CD4-positive, alpha-beta T cell treated with Interleukin-17A for 1 hour (primary cell): ENCODE data around the gene TRPM3.

Source experiments
- DNase-seq: peaks from one replicate; pipeline ENCODE4 v3.0.0-alpha.2; 2020

Gene TRPM3

DNA sequence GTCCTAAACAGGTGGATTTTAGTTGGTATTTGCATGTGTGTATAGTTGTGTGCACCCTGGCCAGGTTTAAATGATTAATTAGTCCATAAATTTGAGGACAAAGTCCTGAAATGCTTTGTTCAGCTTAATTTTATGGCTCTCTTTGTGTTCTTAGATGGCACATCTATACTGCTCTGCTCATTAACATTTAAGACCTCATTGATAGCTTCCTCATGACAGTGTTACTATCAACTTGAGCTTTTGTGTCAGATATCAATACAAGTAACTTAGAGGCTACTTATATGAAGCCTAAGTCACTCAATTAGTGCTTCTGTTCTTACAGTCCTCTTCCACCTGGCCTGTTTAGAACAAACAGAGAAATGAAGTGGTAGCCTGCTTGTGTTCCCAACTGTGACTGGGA, 240.9 kb downstream of the TRPM3 start:
- DNase-seq, result no peak

DNA sequence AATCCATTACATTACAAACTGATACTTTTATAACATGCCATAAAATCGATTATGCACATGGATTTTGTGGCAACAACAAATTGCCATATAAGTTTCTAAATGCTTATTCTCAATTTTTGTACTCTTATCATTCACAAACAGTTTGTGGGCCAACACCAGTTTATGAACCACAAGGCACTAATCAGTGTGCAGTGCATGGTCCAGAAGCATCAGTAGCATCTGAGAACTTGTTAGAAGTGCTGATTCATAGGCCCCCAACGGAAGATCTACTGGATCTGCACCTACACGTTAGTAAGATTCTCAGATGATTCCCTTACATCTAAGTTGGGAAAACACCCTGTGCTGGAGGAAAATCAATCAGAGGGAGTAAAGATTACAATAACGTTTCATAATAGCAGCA, 242.8 kb downstream of the TRPM3 start:
- DNase-seq, result no peak

DNA sequence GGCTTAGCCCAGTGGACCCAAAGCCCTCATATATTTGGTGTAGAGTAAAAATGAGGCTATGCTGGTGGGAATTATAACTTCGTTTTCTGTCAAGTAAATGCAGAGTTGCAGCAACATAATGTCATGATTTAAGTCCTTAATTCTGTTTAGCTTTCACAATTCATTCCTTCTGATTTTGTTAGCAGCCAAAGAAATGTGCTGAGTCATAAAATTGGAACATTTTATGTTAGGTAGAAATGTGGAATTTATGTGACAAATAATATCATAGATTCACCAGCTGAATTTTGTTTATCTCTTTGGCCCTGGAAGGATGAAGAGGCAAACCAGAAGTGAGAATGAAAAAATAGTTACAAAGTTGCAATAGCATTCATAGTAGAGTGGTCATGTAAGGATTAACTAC, 247.0 kb downstream of the TRPM3 start:
- DNase-seq, result no peak

DNA sequence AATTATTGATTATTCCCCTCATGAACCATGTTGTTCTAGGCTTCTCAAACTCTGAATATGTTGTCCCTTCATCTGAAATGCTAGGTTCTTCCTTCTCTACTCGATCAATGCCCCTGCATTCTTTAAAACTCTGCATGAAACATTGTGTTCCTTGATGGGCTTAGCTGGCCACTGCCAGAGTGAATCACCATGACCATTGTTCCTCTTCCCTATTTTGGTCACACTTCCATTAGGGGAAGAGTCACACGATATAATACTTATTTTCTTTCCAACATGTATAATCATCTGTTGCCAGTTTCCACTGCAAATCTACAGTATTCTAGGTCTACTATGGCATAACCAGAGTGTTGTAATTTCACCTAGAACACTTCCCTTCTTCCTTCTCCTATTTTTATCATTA, 247.9 kb downstream of the TRPM3 start:
- DNase-seq, result no peak

DNA sequence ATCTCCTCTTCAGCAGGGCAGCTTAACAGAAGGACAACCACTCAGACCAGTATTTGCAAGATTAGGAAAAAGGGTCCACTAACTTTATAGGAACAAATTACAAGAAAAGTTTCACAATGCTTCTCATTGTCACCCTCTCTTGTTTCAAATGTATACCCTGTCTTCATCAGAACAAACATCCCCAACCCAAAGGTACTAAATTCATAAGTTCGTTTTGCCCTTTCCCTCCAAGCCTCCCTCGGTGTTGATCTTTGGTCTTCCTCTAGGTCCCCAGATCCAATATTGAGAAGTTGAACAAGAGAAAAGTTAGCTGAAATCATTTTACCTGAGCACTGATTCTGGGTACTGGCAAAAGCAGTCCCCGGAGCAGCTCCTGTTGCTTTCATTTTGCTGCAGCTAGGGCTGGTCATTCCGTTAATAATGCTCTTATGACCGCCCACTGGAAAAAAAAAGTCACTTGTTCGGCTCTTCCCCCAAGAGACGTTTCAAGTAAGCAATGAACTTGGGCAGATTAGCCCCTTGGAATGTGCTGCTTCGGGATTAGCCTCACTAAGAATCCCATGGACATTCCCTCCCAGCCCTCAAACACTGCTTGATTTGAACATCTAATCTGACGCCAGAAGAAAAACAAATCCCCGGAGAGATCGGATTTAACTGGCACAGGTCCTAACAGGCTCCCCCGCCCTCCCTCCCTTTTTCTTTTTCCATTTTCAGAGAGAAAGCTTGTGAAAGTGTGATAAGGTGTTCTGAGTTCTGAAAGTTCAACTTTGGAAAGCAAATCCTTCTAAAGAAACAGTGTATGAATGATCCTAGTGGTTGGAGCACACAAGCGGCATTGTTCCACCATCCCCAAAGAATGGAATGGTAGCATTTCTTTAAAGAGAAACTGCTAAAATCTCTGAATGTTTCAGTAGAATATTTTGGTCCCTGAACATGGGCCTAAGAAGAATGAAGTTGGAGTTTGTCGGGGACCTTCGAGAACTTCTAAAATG, 252.5 kb downstream of the TRPM3 start:
- no peak for DNase-seq

DNA sequence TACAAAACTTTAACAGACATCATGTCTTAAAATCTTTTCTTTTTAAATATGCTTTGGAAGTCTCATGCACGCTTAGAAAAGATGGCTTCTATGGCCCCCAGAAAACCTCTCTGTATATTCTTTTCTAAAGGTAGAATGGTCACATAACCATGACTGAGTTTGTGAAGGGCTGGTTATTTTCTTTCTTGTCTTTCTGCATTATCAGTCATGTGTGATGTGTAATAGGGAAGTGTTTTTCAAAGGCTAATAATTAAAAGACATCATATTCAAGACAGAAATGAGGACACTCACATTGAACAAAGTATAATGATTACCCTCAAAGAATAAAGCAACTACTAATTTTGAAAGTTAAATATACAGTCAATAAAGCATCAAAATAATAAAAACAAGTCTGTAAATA, 253.4 kb downstream of the TRPM3 start:
- DNase-seq, result no peak

DNA sequence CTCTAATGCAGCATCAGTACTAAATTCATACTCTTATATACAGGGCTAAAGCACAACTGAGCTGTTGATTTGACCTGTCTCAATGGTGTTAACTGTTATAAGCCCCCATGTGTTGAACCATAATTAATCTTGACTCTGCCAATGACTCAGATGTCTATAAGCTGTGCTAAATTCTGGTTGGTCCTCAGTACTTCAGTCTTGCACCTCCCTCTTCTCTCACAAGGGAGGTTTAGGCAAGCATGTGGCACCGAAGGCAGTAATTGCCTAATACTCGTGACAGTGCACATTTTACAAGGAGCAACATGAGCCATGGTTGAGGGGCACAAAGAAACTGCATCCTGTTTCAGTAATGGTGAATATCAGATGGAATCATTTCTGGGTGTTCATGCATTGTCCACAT, 255.9 kb downstream of the TRPM3 start:
- DNase-seq, result no peak

DNA sequence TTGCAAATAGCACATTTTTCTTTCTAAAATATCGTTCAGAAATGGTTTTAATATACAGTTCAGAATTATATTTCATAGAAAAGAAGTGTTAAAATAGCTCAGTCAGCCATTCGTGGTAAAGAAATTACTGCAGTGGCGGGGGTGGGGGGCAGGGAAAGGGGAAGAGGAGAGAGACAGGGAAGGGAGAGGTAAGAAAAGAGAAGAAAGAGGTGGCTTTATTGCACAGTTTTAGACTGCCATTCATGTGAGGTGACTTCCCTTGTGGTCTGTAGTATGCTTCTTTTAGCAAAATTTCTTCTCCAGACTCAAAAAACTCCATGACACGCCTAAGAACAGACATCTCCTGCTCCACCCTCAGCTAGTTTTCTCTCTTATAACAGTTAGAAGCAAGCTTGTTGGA, 259.6 kb downstream of the TRPM3 start:
- DNase-seq, result no peak

DNA sequence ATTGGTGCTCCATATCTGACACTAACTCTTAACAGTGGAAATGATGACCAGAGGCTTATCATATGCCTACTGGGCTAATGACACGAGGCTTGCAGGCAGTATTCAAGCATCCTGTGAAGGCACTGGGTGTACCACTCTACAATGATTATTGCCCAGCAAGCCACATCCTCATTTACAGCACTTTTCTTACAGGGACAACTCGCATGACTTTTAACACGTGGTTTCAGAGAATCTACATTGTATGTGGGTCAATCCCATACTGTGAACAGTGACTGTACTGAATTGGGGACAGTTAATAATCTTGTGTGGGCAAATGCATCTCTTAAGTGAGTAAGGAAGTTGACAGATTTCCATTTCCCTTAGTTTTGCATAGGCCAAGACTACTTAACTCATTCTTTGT, 260.0 kb downstream of the TRPM3 start:
- no peak for DNase-seq

DNA sequence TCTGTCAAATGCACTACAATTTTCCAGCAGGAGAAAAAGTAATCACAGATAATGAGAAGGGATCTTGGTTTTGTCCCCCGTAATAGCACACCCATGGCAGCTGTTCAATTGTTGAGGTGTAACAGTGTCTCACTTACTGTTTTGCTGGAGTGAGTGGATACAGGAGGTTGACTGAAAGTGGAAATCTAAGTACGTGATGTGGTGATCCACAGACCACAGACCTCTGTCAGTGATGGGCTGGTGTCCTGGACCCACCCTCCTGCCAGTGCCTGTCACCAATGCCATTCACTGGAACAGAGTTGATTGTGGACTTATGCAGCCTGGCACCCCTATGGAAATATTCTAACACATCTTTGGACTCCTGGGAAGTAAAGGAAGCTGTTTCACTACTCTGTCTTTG, 261.7 kb downstream of the TRPM3 start:
- no peak for DNase-seq

DNA sequence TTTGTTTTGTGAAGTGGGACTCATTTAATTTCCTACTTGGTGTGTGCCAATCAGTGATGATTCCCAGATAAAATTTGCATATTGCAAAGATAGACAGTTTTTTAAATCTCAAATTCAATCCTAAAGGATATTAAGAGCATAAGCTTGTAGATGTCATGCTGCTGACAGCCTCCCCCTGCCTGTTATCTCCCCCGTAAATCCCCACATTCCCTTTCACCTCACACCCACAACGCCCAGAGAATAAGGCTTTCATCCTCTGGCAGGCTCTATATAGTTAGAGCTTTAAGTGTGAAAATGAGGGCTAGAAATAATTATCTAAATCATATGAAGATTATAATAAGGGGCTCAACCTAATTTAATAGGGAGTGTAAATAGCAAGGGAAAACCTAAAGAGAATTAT, 265.0 kb downstream of the TRPM3 start:
- no peak for DNase-seq

DNA sequence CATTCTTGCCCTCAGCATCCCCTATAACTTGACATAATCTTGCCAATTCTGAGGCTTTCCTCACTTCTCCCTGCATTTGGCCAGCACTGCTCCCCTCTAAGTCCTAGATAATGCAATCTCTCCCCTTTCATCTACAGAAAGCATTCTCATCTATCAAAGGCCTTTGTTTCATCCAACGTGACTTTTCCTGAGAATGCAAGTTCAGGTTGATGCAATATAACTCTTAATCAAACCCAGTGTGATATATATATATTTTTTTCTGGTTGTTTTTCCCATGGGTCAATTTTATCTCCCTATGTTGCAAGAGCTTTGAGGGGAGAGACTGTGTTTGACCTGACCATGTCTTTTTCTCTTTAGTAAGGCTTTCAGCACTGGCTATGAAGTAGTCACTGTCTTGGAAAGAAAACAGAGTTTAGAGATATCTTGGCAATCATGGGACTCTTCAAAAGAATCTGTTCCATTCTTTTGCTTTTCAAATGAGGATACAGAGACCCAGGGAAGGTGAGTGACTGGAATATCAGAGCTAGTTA, 268.6 kb downstream of the TRPM3 start:
- DNase-seq, result no peak

DNA sequence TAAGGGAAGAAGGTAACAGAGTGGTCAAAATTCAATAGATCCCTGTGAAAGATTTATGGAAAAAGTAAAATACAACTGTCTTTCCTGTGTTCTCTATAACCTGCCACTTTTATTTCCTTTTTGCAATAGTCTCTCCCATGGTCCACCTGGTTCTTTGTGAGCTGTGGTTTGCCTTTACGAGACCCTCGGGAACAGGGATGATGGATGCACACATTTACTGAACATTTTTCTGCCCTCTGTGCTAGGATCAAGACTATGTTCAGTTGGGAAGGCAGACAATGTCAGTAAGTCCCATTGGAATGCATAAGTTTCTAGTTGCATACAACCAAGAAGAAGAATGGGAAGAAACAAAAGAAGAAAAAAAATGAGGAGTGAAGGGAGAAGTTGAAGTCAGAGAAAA, 281.2 kb downstream of the TRPM3 start:
- DNase-seq, result no peak

DNA sequence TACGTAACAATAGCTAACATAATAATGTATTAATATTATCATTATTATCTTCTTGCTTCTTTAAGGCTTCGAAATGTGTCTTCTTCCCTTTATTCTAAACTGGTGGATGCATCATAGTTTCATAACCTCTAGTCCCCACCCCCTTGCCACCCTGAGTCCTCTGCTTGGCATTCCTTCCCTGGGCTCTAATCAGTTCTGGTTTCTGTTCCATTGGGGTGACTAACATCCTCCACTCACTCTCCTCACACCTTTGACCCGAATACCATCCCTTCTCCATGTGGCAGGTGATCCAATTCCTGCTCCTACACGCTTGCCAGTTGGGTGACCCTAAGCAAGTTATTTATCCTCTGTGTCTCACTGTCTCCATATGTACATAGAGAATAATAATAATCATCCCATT, 286.1 kb downstream of the TRPM3 start:
- no peak for DNase-seq

DNA sequence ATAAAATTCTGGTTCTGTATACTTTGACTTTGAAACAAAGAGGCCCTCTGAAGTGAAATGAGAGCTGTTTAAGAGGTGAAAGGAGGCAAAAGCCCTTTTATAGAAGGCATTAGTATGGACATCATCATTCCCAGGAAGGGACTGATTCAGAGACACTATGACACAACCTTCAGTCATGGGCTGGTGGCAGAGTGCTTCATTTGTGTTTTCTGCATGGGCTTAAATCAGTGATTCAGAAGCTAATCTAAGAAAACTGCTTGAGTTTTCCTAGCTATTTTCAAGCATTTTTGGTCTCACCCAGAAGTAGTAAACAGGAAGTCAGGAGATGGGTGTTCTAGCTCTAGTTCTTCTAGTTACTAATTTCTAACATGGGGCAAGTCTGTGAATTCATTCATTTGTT, 288.9 kb downstream of the TRPM3 start:
- DNase-seq, result no peak

DNA sequence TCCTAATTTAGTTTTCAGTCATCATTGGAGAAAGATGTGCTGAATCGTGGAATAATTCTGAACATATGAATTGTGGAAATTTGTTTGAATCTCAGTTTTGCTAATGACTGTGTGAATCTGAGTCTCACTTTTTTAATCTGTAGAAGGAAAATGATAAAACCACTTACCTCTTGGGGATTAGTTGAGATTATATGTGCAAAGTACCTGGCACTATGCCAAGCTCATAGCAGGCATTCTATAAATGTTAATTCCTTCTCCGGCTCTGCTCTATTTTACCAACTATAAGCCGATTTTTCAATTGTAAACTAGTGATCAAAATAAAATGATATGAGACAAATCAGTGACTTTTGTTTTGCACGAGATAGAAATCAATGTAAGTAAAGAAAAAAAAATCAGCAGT, 290.8 kb downstream of the TRPM3 start:
- DNase-seq, result no peak

DNA sequence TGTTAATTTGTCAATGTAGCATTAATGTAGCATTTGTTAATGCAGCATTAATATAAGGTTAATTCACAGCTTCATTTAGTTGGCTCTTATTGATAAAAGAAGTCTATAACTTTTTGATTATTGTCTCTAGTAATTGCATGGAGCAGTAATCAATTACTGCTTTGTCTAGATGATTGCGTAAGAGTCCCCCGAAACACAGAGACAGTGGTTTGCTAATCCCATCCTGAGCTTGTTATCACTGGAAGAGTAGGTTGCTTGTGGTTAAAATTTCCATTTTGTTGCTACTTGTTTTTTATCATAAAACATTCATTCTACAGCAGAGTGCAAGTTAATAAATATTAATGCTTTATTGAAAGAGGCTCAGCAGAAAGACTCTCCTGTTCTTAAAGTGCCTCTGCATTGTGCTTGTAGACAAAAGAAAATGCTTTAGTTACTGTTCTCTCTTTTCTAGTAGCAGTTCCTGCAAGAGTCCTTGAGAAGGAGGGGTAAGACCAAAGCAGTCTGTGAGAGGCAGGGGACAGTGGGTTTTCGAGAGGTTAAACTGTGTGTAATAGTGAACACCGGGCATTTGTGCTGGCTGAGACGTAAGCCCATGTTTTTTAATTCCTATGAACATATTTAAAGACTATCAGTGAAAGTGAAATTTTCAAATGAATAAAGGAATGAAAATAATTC, 291.7 kb downstream of the TRPM3 start:
- no peak for DNase-seq

DNA sequence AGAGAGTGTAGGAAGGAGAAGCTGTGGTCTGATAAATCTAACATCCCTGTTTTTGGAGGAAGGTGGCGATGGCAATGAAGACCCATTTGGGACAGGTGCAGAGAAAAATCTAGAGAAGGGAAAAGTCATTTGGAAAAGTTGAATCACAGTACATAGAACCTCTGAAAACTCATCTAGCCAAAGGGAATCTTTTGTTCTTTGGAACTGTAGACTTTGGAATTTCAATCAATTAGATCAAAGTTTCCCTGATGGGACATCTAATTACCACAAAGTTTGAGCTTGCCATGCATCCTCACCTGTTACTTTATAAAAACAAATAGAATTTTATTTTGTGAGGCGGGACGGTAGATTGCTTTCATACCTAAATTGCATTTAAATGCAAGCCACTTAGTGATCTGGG, 294.9 kb downstream of the TRPM3 start:
- no peak for DNase-seq

DNA sequence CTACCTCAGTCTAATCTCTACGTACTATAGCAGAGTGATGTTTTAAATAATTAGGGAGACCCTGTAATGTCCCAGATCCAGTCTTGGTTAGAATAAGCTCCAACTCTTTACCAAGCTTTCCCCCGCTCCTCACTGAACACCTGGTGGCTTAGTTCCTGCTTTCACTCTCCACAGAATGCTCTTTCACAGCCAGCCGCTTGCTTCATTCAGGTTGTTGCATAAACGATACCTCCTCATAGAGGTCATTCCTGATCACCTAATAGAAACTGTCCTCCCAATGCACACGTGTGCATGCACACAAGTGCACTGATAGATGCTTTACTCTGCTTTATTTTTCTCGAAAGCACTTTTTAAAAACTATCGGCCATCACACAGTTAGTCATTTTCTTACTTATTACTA, 298.1 kb downstream of the TRPM3 start:
- DNase-seq, result no peak

DNA sequence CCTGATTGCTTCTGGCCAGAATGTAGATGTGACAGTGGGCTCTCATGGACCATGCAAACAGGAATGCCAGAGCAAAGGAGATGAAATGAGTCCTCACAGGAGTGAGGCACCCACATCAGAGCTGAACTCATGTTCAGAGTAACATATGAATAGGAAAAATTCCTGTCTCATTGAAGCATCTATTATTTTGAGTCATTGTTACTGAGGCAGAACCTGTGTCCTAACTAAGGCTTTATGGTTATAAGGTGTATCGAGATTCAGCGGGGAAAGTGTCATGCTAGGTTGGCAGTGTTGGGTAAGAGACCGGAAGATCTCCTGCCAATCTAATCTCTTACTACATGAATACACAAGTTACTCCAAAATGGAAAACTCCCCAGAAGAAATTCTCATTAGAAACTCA, 304.1 kb downstream of the TRPM3 start:
- no peak for DNase-seq

DNA sequence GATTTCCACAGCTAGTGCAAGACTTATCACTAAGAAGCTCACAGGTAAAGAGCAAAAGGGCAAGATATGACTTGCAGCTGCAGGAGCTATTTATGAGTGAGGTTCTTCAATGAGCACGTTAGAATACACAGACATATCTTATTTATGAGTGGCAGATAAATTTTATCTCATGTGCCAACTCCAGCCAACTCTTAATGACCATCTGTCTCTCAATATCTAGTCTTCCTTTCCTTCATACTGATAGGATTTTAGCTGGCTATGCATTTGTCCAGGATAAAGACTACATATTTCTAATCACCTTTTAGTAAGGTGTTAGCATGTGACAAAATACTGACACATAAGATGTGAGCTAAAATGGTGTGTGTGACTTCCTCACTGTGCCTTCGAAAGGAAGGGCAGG, 304.5 kb downstream of the TRPM3 start:
- DNase-seq, result no peak

DNA sequence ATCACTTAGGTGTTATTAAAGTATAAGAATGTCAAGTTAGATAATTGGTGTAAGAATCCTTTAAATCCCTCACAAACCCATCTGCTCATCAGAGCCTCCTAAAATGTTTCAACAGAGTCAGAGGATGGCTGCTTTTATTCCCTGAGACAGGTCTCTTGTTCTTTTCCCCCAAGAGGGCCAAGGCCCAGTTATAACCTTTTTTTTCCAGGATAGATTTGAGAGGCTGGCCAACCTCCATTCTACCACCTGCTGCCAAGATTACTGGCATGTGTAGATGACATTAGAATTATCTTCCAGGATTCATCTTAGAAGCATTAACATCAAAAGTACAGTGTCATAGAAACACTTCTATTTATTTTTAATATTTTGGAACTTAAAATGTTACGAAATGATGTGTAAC, 305.1 kb downstream of the TRPM3 start:
- DNase-seq, result no peak

DNA sequence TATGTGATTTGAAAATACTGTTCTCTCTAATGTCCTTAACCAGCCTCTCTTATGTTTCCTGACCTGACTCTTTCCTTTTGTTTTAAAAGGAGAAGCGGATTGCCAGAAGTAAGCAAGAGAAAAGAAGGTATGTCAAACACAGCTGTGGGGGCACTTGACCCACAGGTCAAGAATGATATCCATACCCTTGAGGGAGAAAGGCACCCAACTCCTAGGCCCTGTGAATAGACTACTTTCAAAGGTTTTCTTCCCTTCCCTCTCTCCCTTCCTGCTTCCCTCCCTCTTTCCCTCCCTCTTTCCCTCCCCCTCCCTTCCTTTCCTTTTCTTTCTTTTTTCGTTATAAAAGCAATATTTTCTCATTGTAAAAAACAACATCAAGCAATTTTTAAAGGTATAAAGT, 306.8 kb downstream of the TRPM3 start:
- DNase-seq, result no peak

DNA sequence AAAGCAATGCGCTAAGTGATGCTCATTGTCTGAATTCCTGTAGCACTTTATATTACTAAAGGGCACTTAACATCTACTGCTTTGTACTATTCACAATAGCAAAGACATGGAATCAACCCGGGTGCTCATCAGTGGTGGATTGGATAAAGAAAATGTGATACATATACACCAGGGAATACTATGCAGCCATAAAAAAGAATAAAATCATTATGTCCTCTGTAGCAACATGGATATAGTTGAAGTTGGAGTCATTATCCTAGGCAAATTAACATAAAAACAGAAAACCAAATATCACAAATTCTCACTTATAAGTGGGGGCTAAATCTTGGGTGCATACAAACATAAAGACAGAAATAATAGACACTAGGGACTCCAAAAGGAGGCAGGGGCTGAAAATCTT, 308.3 kb downstream of the TRPM3 start:
- no peak for DNase-seq
